DMS153 treated with DMSO at 0.1 percent for 48 hours (cell line): ENCODE measurements around the gene PROCA1.

ENCODE experiments used
- DNase-seq: peaks from one replicate; lab custom pipeline; 2025; ENCODE audit not compliant: unreplicated experiment; lab: John Stamatoyannopoulos, UW

The PROCA1 gene, protein sequence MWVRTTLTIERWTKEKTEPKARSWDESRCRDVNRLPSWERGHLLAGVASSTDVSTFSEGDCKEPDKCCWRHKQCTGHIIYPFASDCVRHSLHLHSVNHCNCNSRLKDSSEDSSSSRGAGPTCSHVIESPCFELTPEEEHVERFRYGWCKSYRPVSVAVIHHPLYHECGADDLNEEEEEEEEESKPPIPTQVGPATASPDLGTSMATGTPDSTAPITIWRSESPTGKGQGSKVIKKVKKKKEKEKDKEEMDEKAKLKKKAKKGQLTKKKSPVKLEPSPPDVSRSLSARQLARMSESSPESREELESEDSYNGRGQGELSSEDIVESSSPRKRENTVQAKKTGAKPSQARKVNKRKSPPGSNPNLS

DNA sequence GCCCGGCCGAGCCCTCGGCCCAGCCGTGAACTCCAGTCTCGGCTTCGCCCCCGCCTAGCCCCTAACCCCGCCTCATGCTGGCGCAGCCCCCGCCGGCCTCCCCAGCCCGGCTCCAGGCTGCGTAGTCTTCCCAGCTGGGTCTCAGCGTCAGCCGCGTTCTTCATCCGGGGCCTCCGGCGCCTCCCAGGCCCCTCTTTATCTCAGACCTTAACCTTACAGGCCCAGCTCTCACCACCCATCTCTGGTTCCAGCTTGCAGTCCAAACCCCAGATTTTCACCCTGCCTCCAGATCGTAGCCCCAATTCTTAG is at the start of gene PROCA1:
PROCA1 (minus strand) TSS at position 166 of the 309 bp plus-strand sequence. CDS start 228 bp downstream, outside the sequence.
- peak; percentile 42 for DNase-seq

DNA sequence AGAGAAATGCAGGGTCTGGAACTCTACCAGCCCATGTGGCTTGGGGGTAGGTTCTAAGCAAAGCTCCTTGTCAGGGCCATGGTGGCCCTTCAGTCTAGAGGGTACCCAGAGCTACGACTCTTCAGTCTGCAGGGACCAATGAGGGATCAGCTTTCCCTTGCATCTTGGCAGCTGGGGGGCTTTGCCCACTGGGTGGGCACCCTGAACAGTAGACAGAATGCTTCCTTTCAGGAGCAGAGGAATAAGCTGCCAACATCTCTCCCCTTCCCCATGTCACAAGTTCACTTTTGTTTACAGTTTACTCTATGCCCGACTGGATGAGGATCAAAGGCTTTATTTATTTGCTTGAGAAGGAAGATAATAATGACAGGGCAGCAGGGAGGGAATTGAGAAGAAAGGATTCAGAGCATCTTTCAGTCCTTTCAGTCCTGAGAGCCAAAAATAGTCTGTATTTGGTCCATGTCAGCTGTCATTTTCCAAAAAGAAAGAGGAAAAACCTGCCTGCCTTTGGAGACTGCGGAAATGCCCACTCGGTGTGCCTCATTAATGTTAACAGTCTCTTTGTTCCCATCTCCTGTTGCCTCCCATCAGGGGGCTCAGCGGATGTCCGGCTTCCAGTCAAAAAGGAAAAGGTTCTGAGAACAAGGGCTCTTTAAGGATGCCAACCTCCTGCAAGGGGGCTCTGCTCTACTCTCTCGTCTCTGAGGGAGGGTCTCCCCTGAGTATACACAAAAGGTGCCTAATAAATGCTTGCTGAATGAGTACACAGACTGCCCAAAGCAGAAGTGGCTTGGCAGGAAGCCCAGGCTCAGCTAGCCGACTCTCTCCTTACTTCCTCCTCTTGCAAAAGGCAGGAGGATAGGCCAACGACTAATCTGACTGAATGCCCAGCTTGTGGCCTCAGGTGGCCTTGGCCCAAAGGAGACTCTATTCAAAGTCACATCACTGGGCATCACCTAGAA is 49.2 kb upstream of the PROCA1 start:
- peak; percentile 98 for DNase-seq

DNA sequence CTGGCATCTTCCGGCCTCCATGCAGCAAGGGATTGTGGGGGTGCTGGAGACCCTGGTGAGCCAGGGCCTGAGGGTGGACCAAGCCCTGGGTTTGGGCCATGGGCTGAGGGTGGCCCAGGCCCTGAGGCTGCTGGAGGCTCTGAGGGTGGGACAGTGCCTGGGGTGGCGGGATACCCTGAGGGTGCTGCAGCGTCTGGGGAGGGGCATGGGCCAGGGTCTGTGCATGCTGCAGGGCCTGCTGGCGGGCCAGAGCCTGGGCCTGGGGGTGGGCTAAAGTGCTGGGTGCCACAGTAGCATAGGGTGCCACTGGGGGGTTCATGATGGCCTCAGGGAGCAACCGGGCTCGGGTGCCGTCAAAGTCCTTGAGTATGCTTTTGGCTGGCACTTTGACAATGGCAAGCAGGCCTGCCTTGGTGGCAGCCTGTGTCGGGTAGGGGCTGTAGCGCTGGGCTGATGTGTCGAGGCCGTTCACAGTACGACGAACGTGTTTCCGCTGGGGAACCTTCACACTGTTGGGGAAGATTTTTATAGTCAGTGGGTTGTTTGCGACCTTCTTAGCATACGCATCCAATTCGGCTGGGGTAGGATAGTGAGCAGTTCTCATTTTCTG is 47.7 kb upstream of the PROCA1 start:
- no peak for DNase-seq

DNA sequence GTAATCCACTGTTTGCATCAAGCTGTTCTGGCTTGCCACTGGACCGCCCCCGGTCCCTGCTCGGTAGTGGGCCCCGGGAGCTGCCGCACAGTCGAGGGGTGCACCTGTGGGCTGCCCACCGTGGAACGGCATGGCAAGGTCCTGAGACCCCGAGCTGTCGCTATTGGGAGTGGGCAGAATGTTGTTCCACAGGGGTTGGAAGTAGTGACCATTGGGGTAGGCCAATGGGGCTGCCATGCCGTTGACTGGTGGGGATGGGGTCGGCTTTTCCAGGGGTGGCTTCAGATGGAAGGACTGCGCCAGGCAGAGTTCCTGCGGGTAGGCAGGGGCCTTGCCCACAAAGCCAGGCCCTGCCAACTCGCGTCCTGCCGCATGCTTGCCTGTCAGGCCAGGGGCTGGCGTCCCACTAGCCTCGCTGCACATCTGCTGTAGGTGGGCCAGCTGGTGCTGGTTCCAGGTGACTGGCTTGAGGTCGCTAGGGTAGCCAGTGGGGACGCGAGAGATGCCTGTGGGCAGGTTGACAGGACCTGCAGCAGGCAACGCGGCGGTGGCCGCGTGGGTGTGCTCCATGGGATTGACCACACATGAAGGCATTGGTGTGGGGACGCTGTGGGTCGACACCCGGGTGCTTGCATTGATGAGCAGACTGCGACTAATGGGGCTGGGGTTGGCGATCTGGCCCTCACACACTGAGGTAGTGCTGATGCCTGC is 46.9 kb upstream of the PROCA1 start:
- DNase-seq: no peak

DNA sequence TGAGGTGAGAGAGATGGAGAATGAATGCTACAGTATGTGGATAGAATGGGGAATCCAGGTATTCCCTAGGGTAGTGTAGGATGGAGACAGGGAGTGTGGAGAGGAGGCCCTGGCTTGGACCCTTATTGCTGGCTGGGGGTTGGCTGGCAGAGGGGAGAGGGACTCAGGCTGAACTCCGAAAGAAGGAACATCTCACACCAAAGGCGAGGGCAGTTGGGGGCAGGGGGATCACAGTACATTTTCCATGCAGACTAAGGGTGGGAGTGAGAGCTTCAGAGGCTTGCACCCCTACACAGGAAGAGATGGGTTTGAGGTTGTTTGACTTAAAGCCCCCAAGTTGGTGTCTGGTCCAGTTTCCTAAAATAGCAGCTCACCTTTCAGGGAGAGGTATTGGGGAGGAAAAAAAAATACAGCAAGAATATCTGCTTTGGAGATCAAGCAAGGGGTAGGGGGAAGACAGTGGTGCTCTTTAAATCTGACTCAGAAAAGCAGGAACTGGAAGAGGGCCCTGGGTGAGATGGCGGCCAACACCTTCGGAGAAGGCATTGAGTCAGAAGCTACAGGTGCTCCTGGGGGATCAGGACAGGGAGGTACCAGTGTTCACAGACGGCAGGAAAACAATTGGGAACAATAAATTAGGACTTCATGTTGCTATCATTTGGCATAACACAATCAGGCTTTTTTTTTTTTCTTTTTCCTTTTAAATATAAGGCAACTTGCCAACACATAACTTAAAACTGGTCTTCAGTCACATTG is 44.5 kb upstream of the PROCA1 start:
- no peak for DNase-seq

DNA sequence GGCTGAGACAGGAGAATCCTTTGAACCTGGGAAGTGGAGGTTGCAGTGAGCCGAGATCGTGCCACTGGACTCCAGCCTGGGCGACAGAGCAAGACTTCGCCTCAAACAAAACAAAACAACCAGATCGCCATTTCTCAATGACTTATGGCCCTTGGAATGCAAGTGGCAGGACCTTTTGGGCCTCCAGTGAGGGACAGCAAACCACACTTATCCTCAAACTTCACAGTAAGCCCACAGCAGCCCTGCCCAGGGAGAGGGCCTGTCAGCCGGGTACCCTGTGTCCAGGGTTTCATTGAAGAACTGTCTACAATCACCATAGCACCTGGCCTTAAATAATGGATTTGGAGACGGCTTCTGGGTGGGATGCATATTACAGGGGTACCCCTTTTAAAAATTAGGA is 43.8 kb upstream of the PROCA1 start:
- no peak for DNase-seq

DNA sequence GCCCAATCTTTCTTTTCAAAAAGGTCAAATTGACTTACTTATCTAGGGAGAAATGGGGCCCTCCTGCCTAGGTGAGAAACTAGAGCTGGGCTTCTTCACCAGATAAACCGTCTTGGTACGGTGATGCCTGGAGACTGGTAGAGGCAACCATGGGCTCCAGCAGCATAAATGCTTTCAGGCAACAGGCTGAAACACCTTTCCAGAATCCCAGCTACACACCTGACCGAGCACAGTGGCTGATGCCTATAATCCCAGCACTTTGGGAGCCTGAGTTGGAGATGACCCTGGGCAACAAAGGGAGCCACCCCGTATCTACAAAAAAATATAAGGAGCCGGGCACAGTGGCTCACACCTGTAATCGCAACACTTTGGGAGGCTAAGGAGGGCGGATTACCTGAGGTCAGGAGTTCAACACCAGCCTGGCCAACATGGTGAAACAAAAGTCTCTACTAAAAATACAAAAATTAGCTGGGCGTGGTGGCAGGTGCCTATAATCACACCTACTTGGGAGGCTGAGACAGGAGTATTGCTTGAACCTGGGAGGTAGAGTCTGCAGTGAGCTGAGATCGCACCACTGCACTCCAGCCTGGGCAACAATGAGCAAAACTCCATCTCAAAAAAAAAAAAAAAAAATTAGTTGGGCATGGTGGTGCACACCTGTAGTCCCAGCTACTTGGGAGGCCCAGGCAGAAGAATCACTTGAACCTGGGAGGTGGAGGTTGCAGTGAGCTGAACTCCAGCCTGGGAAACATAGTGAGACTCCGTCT is 40.1 kb upstream of the PROCA1 start:
- no peak for DNase-seq

DNA sequence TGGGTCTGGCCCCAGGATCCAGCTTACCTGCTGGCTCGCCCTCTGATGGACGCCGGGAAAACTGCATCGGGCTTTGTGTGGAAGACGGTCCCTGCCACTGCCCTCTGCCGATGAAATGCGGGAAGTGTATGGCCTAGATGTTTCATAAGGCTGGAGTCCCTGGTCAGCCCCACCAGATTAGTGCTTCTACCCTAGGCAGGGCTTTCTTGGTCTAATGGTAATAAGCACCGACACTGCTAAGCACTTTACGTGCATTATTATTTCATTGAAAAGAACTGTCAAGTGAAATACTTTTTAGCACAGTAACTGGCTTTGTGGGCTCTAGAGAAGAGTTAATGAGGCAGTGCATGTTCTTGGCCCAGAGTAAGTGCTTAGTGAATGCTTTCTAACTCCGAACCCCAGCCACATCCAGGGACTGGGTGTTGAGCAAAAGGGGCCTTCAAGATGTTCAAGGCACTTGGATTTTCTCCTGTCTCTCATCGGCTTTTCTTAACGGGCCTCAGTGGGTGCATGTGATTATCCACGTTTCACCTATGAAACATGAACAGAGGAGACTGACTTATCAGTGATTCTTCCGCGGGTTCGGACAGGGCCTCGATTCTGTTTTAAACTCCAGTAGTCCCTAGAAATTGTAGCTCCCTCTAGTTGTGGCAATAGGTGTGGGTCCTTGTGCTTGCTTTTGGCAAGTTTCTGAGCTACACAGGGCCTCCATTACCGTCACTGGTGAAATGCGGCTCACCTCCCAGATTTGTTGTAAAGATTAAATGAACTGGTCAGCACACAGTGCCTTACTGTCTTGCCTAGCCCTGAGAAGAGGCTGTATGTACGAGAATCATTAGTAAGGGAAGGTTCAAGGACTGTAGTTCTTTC is 38.7 kb upstream of the PROCA1 start:
- DNase-seq: peak; percentile 86

DNA sequence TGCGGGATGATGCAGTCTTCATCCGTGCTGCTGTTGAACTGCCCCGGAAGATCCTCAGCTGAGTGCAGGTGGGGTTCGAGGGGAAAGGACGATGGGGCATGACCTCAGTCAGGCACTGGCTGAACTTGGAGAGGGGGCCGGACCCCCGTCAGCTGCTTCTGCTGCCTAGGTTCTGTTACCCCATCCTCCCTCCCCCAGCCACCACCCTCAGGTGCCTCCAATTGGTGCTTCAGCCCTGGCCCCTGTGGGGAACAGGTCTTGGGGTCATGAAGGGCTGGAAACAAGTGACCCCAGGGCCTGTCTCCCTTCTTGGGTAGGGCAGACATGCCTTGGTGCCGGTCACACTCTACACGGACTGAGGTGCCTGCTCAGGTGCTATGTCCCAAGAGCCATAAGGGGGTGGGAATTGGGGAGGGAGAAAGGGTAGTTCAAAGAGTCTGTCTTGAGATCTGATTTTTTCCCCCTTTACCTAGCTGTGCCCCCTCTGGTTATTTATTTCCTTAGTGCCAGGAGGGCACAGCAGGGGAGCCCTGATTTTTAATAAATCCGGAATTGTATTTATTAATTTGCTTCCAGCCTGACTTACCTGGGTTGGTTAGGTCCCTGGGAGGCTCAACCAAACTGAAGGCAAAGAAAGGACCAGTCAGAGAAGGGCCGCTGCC is 38.0 kb upstream of the PROCA1 start:
- no peak for DNase-seq

DNA sequence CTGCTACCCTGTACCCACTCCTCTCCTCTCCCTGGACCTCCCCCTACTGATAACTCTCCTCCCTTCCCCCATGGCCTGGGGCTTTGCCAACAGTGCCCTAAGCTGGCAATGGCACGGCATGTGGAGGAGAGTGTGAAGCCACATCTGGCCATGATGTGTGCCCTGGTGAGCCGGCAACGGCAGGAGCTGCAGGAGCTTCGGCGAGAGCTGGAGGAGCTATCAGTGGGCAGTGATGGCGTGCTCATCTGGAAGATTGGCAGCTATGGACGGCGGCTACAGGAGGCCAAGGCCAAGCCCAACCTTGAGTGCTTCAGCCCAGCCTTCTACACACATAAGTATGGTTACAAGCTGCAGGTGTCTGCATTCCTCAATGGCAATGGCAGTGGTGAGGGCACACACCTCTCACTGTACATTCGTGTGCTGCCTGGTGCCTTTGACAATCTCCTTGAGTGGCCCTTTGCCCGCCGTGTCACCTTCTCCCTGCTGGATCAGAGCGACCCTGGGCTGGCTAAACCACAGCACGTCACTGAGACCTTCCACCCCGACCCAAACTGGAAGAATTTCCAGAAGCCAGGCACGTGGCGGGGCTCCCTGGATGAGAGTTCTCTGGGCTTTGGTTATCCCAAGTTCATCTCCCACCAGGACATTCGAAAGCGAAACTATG is 37.3 kb upstream of the PROCA1 start:
- DNase-seq: no peak

DNA sequence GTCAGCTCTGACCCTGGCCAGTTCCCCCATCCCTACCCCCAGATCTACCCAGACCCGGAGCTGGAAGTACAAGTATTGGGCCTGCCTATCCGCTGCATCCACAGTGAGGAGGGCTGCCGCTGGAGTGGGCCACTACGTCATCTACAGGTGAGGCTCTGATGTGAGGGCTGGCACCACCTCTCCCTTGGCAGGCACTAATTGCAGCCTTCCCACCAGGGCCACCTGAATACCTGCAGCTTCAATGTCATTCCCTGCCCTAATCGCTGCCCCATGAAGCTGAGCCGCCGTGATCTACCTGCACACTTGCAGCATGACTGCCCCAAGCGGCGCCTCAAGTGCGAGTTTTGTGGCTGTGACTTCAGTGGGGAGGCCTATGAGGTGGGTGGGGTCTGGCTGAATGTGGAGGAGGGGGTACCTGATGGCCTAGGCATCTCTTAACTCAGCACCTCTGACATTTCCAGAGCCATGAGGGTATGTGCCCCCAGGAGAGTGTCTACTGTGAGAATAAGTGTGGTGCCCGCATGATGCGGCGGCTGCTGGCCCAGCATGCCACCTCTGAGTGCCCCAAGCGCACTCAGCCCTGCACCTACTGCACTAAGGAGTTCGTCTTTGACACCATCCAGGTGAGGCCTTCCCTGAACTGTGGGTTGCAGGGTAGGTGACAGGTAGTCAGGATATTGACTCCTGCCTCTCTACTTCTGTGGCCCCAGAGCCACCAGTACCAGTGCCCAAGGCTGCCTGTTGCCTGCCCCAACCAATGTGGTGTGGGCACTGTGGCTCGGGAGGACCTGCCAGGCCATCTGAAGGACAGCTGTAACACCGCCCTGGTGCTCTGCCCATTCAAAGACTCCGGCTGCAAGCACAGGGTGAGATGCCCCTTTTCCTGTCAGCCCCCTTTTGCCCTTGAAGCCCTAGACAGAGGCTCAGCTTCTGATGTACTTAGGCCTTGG is 36.4 kb upstream of the PROCA1 start:
- DNase-seq: no peak

DNA sequence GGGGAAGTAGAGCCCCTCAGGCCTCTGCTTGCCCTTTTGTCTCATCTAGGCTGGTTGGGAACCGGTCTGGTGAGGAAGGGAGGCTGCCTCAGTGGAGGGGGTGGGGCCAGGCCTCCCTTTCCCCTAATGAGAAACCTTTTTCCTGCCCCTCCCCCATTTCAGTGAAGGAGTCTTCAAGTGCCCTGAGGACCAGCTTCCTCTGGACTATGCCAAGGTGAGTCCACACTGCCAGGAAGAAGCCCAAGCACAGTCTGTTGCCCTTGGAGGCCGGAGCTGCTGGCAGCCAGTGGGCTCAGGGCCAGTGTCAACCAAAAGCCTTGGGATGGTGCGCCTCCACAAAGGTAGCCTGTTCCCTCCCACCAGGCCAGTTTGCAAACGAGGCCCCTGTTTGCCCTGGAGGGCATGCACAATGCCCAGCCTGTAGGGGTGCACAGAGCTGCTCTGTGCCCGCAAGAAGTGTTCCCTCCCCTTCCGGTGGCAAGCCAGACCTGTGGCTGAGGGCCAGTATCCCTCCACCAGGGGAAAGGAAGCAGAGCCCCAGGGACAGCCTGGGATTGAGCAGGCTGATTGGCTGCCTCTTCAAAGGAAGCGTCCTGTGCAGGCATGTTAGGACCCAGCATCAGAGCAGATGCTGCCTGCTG is 35.5 kb upstream of the PROCA1 start:
- DNase-seq: no peak

DNA sequence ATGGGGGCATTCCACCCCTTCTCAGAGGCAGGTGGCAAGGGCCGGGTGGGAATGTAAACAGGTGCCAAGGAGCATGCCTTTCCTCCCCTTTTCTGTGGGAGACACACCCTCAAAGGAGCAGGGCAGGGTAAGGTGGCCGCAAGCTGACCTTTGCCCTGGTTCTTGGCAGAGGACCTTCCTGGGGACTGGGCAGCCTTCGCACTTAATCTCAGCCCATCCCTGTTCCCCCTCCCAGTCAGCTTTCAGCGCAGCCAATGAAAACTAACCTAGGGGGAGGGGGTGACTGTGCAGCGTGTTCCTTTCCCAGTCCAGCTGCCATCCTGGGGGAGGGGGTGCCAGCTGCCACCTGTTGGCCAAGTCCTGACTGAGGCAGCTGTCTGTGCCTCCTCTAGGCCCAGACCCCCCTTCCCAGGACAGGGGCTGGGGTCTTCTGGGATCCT is 34.9 kb upstream of the PROCA1 start:
- DNase-seq: no peak

DNA sequence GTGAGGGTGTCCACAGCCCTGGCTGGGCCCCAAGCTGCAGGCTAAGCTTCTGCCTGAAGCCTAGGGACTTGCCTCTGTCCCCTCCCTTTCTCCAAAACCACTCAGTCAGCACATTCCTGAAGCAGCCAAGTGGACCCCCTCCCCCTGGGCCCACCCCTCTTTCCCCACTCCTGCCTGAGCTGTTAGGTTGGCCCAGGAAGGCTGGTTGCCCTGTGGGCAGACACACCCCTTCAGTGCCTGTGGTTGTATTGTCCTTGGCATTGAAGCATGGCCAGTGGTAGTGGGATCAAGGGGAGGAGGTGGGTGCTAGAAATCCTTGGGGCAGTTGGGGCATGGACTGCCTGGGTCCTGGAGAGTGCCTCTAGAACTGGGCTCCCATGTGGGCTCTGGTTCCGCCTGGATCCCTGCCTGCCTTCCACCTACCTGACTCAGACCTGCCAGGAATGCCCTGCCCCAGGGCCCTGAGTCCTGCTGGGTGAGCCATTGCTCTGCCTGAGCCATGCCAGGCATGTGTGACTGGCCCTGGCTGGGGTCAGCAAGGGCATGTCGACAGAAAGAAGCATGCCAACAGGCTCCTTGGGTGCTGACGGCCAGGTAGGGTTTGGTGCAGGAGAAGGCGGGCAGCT is 34.2 kb upstream of the PROCA1 start:
- DNase-seq: no peak

DNA sequence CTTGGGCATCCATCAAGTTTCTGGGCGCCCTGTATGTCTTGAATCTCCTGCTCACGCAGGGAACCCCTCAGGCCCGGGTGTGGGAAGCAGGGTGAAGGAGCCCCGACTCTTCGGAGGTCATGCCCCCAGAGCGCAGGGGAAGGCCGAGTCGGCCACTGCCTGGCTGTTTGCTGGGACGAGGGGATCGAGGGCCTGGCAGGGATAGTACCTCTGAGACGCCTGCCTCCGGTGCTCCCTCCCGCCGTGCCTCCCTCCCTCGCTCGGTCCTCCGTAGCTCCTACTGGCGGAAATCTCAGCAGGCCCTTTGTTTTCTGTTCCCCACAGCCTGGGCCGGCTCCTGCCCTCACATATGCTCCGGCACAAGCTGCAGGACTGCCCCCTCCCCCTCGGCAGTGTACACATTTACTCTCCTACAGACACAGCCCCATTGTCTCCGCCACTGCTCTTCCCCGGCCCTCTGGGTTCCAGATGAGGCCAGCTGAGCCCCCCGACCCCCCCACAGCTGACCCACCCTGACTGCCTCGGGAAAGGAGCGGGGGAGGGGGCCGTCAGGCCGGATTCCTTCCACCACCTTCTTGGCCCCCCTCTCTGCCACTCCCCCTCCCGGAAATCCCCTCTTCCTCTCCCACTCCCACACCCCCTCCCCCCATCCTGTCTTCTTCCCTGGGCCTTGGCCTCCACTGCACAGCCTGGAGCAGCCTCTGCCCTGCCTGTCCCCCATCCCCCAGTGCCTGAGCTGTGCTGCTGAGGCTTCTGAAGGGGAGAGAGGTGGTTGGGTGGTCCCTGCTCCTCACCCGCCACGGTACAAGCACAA is 33.5 kb upstream of the PROCA1 start:
- peak; percentile 26 for DNase-seq
